Measurements from ENCODE around the gene ELP4.

The ELP4 gene

GRCh38 chr11:31812383-31813381 is 303.1 kb downstream of the ELP4 start:
- no peak for DNase-seq (ENCODE audit: low spot score)

GRCh38 chr11:31813391-31814175 is 304.0 kb downstream of the ELP4 start:
- DNase-seq (ENCODE audit: low spot score), result no peak

- DNase-seq (ENCODE audit: low spot score), result no peak
Observed at GRCh38 chr11:31814176-31814868, 304.8 kb downstream of the ELP4 start.

- no peak for DNase-seq (ENCODE audit: low spot score)
Observed at GRCh38 chr11:31815711-31816467, 306.3 kb downstream of the ELP4 start.

- DNase-seq (ENCODE audit: low spot score), result no peak
Observed at GRCh38 chr11:31816468-31817053, 307.0 kb downstream of the ELP4 start.

- no peak for DNase-seq (ENCODE audit: low spot score)
Observed at GRCh38 chr11:31817054-31817620, 307.6 kb downstream of the ELP4 start.

GRCh38 chr11:31817621-31818424 is 308.3 kb downstream of the ELP4 start:
- no peak for DNase-seq (ENCODE audit: low spot score)

- no peak for DNase-seq (ENCODE audit: low spot score)
Observed at GRCh38 chr11:31818425-31818755, 308.8 kb downstream of the ELP4 start.

- DNase-seq (ENCODE audit: low spot score), result no peak
Observed at GRCh38 chr11:31818874-31819331, 309.3 kb downstream of the ELP4 start.

GRCh38 chr11:31819621-31820437 is 310.3 kb downstream of the ELP4 start:
- no peak for DNase-seq (ENCODE audit: low spot score)

GRCh38 chr11:31820438-31820818 is 310.9 kb downstream of the ELP4 start:
- no peak for DNase-seq (ENCODE audit: low spot score)

GRCh38 chr11:31821235-31821764 is 311.7 kb downstream of the ELP4 start:
- no peak for DNase-seq (ENCODE audit: low spot score)

GRCh38 chr11:31821766-31822165 is 312.2 kb downstream of the ELP4 start:
- DNase-seq (ENCODE audit: low spot score), result no peak

GRCh38 chr11:31822175-31822926 is 312.8 kb downstream of the ELP4 start:
- no peak for DNase-seq (ENCODE audit: low spot score)

GRCh38 chr11:31822927-31823643 is 313.5 kb downstream of the ELP4 start:
- DNase-seq (ENCODE audit: low spot score), result no peak

GRCh38 chr11:31823644-31824331 is 314.2 kb downstream of the ELP4 start:
- DNase-seq (ENCODE audit: low spot score), result no peak

GRCh38 chr11:31824332-31824878 is 314.8 kb downstream of the ELP4 start:
- DNase-seq (ENCODE audit: low spot score), result no peak

Data from hematopoietic multipotent progenitor cell treated with erythropoietin and hydrocortisone succinate and interleukin-3 and kit ligand, for 17 days (in vitro differentiated cells).